Peyer's patch (tissue), 4 donors: ENCODE measurements around the gene SLC4A2. TPM values are rescaled to one million over a fixed set of nuclear protein-coding genes. Genes with fewer than 3 reads are reported as not detected.

Source experiments
- DNase-seq, 3 donors: peaks; one replicate each; pipeline ENCODE4 v3.0.0-alpha.2; 2017 to 2019
- H3K27ac ChIP-seq, 4 donors: fragments of 200-600 bp; sonication (generic); one replicate each; pipeline ENCODE4 v1.5.1; 2016 to 2019
- H3K27me3 ChIP-seq, 2 donors: fragments of 200-600 bp; sonication (generic); one replicate each; pipeline ENCODE4 v1.5.1; 2019
- H3K36me3 ChIP-seq, 3 donors: fragments of 200-600 bp; sonication (generic); one replicate each; pipeline ENCODE4 v1.5.1; 2016 to 2019
- H3K4me1 ChIP-seq, 4 donors: fragments of 200-600 bp; sonication (generic); one replicate each; pipeline ENCODE4 v1.5.1; 2016 to 2019
- H3K4me3 ChIP-seq, 4 donors: fragments of 200-600 bp; sonication (generic); 1 replicate in 3 of 4; 2 replicates in 1 of 4; pipeline ENCODE4 v1.5.1; 2016 to 2019; ENCODE audit warnings: mild to moderate bottlenecking in 1 of 4
- H3K9me3 ChIP-seq, 4 donors: fragments of 200-600 bp; sonication (generic); one replicate each; pipeline ENCODE4 v1.5.1; 2016 to 2019; ENCODE audit warnings: mild to moderate bottlenecking in 1 of 4
- POLR2A ChIP-seq, 2 donors: fragments of 450-650 bp; IDR thresholded peaks; one replicate each; pipeline ENCODE4 v1.5.1; 2017; ENCODE audit warnings: antibody characterized with exemption in 2 of 2, mild to moderate bottlenecking in 2 of 2, moderate library complexity in 2 of 2
- total RNA-seq, 4 donors: library from RNA; depleted of rRNA; stranded (reverse); fragments of >200 nt; gene quantifications; one replicate each; pipeline ENCODE4 v1.1.0, GENCODE V29; 2016
- TF ChIP-seq, protein P1 (sequence below), 6 experiments: fragments of 450-650 bp in 4 of 6; fragments of 200-600 bp in 2 of 6; sonication (generic) in 1 of 6; IDR thresholded peaks; one replicate each; pipeline ENCODE4 v1.5.1; 2017 to 2019; ENCODE audit warnings: antibody characterized with exemption in 6 of 6, mild to moderate bottlenecking in 3 of 6, moderate library complexity in 1 of 6

Gene SLC4A2
- total RNA-seq, 4 donors from 2014 or later, result 101 to 143 (median 121) TPM

DNA sequence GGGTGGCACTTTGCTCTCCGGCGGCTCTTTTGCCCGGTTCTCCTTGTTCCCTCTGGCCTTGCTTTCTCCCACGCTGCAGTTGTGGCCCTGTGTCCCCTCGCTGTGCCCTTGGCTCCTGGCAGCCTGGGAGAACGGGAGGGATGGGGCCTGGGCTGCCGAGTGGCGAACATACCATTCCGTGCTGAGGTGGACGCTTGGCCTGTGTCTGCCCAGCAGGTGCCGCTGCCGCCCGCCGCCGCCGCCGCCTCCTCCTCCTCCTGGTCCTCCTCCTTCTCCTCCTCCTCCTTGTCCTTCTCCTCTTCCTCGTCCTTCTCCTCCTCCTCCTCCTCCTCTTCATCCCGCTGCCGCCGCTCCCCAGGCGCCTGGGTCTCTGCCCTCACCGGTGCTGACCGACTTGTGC, 62.9 kb downstream of the SLC4A2 start:
- TF ChIP-seq, protein P1, sequence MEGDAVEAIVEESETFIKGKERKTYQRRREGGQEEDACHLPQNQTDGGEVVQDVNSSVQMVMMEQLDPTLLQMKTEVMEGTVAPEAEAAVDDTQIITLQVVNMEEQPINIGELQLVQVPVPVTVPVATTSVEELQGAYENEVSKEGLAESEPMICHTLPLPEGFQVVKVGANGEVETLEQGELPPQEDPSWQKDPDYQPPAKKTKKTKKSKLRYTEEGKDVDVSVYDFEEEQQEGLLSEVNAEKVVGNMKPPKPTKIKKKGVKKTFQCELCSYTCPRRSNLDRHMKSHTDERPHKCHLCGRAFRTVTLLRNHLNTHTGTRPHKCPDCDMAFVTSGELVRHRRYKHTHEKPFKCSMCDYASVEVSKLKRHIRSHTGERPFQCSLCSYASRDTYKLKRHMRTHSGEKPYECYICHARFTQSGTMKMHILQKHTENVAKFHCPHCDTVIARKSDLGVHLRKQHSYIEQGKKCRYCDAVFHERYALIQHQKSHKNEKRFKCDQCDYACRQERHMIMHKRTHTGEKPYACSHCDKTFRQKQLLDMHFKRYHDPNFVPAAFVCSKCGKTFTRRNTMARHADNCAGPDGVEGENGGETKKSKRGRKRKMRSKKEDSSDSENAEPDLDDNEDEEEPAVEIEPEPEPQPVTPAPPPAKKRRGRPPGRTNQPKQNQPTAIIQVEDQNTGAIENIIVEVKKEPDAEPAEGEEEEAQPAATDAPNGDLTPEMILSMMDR (IDR thresholded peaks at IDR 0.05), result no peak
- no peak for TF ChIP-seq POLR2A (IDR thresholded peaks at IDR 0.05)
- Histone ChIP-seq H3K4me3 (no peak overlapping the region), H3K27me3 (no peaks in the 10 kb centered on the region), H3K4me1 (peaks cover 0 to 23% (median 0%) of the 10 kb centered on the region in 4 donors), H3K36me3 (peaks cover 0 to 68% (median 0%) of the 10 kb centered on the region in 3 donors), H3K27ac (no peak overlapping the region), H3K9me3 (no peaks in the 10 kb centered on the region)
- DNase-seq, result no peak

- TF ChIP-seq, protein P1 (IDR thresholded peaks at IDR 0.05), result no peak
- TF ChIP-seq POLR2A (IDR thresholded peaks at IDR 0.05), result no peak
- peaks cover 0 to 23% (median 0%) of the 10 kb centered on the region in 4 donors for H3K4me1 ChIP-seq
- no peak overlapping the region for H3K4me3 ChIP-seq
- H3K9me3 ChIP-seq, result no peaks in the 10 kb centered on the region
- no peak for DNase-seq
- peaks cover 0 to 63% (median 0%) of the 10 kb centered on the region in 3 donors for H3K36me3 ChIP-seq
- H3K27me3 ChIP-seq, result no peaks in the 10 kb centered on the region
- no peak overlapping the region for H3K27ac ChIP-seq
Observed at GRCh38 chr7:151122796-151123157, 63.4 kb downstream of the SLC4A2 start.

DNA sequence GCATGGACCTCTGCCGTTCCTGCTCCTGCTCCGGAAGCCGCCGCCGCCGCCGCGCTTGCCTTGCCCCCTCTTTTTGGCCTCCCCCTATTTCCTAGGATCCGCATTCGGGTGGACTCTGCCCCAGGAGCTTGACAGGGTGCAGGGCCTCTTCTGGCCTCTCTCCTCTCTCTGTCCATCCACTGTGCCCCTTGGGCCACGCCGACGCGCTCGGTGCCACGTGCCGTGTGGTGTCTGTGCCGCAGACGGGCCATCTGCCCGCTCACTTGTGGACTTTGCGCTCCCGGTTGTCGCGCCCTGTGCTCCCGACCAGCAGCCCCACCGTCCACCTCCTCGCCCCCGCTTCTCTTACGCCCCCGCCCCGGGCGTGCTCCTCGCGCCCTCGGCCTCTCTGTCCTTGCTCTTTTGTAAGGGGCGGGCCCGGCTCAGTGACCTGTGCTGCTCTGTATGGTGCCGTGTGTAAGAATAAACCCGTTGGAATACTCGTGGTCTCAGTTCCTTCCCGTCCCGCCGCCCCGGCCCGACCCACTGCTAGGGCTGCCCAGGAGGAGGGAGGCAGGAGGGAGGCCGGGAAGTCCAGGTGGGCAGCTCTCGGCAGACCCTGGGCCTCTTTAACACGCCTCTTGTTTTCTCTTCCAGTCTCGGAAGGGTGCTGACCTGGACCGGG, 63.9 kb downstream of the SLC4A2 start:
- Histone ChIP-seq H3K36me3 (peaks cover 0 to 62% (median 0%) of the 10 kb centered on the region in 3 donors), H3K4me3 (no peak overlapping the region), H3K27me3 (no peaks in the 10 kb centered on the region), H3K4me1 (peaks cover 0 to 23% (median 0%) of the 10 kb centered on the region in 4 donors), H3K27ac (no peak overlapping the region), H3K9me3 (no peaks in the 10 kb centered on the region)
- no peak for TF ChIP-seq POLR2A (IDR thresholded peaks at IDR 0.05)
- TF ChIP-seq, protein P1 (IDR thresholded peaks at IDR 0.05), result no peak
- DNase-seq, result no peak

GRCh38 chr7:151123822-151124464, 64.6 kb downstream of the SLC4A2 start:
- no peak overlapping the region for H3K4me3 ChIP-seq
- peak; percentile 67 to 90 (median 88) for DNase-seq
- TF ChIP-seq, protein P1 (IDR thresholded peaks at IDR 0.05), result peak; percentile 81 to 98 (median 97)
- TF ChIP-seq POLR2A (IDR thresholded peaks at IDR 0.05), result no peak
- peaks cover 0 to 62% (median 0%) of the 10 kb centered on the region in 3 donors for H3K36me3 ChIP-seq
- peaks cover 0 to 23% (median 0%) of the 10 kb centered on the region in 4 donors for H3K4me1 ChIP-seq
- H3K9me3 ChIP-seq, result no peaks in the 10 kb centered on the region
- H3K27me3 ChIP-seq, result no peaks in the 10 kb centered on the region
- no peak overlapping the region for H3K27ac ChIP-seq

- H3K27me3 ChIP-seq, result no peaks in the 10 kb centered on the region
- H3K4me1 ChIP-seq, result peaks cover 0 to 27% (median 0%) of the 10 kb centered on the region in 4 donors
- TF ChIP-seq, protein P1 (IDR thresholded peaks at IDR 0.05), result no peak
- TF ChIP-seq POLR2A (IDR thresholded peaks at IDR 0.05), result no peak
- H3K27ac ChIP-seq, result no peak overlapping the region
- no peak for DNase-seq
- no peaks in the 10 kb centered on the region for H3K9me3 ChIP-seq
- H3K36me3 ChIP-seq, result peaks cover 0 to 62% (median 0%) of the 10 kb centered on the region in 3 donors
- no peak overlapping the region for H3K4me3 ChIP-seq
Observed at GRCh38 chr7:151124481-151124880, 65.1 kb downstream of the SLC4A2 start.
